ENCODE measurements around the gene PTPRN2. TPM values are rescaled to one million over a fixed set of nuclear protein-coding genes. Genes with fewer than 3 reads are reported as not detected.

PTPRN2 gene
- total RNA-seq, 2 experiments from 2014 or later: 0.70 TPM; not detected in 1

DNA sequence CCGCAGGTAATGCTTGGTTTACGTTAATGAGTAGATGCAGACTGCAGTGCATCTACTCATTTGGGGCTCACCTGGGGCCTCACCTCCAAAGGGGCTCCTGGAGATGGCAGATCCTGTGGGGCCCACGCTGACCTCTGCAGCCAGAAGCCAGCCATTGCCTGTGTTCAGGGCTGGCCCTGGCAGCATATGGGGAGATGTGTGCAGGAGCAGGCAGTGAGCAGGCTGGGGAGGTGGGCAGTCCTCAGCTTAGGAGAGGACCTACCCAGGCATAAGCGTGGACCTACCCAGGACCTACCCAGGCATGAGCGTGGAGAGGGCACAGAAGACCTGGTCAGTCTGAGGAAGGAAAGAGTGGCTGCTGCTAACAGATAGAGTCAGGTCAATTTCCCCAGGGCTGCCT lies 178.5 kb downstream of the PTPRN2 start:
- Histone ChIP-seq H3K79me2 (ENCODE audit: insufficient read depth, low read depth, low read length) (no peaks in the 10 kb centered on the region), H3K9me3 (ENCODE audit: low read length) (no peaks in the 10 kb centered on the region), H2AFZ (ENCODE audit: low read length) (no peak overlapping the region), H4K20me1 (ENCODE audit: insufficient read depth, low read length) (no peaks in the 10 kb centered on the region), H3K27ac (ENCODE audit: low read depth, low read length, poor library complexity, severe bottlenecking) (no peak overlapping the region), H3K4me1 (ENCODE audit: insufficient read depth, low read length, poor library complexity, severe bottlenecking) (no peaks in the 10 kb centered on the region), H3K4me3 (ENCODE audit: low read depth, low read length, poor library complexity, severe bottlenecking) (no peak overlapping the region), H3K36me3 (ENCODE audit: insufficient read depth, low read length) (no peaks in the 10 kb centered on the region), H3K9me2 (ENCODE audit: insufficient read depth, low read length) (no peaks in the 10 kb centered on the region), H3K4me2 (ENCODE audit: low read length) (no peak overlapping the region)
- ChIA-PET POLR2A (no interaction called here), CTCF (ENCODE audit: unreplicated experiment) (no interaction called here)
- intact Hi-C loops (cut with micrococcal nuclease; ENCODE audit: unreplicated experiment): no loop called here
- no peak for DNase-seq (ENCODE audit: low spot score)
- TF ChIP-seq EZH2phosphoT487 (IDR thresholded peaks at IDR 0.05; ENCODE audit: borderline replicate concordance, low read depth, low read length): no peak
- TF ChIP-seq, protein P1, sequence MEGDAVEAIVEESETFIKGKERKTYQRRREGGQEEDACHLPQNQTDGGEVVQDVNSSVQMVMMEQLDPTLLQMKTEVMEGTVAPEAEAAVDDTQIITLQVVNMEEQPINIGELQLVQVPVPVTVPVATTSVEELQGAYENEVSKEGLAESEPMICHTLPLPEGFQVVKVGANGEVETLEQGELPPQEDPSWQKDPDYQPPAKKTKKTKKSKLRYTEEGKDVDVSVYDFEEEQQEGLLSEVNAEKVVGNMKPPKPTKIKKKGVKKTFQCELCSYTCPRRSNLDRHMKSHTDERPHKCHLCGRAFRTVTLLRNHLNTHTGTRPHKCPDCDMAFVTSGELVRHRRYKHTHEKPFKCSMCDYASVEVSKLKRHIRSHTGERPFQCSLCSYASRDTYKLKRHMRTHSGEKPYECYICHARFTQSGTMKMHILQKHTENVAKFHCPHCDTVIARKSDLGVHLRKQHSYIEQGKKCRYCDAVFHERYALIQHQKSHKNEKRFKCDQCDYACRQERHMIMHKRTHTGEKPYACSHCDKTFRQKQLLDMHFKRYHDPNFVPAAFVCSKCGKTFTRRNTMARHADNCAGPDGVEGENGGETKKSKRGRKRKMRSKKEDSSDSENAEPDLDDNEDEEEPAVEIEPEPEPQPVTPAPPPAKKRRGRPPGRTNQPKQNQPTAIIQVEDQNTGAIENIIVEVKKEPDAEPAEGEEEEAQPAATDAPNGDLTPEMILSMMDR (conservative IDR thresholded peaks at IDR 0.05; ENCODE audit: low read length): no peak
- no TSS peak for BruUV-seq (replicated peaks)

DNA sequence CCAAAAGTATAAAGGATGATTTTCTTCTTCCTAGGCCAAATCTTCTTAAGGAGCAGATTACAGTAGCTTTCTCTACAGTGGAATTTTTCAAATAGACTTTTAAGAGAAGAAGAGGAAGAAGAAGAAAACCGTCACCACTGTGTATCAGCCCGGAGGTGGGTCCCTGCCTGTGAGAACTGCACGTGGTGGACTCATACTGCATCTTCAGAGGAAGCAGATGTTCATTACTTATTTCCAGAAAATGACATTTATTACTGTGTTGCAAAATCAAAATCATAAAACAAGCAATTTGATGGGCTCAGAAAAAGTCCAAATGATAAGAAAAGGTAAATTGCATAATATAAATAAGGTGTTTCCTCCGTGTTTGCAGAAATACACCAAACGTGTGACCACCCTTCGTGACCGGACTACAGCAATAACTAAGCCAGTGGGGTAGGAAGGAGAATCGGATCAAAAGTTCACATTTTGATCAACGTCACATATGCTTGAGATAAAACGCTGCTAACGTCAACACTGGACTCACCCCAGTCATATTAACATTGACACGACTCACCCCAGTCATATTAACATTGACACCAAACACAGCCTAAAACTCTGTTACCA lies 179.2 kb downstream of the PTPRN2 start:
- Histone ChIP-seq H4K20me1 (ENCODE audit: insufficient read depth, low read length) (no peaks in the 10 kb centered on the region), H3K9me3 (ENCODE audit: low read length) (no peaks in the 10 kb centered on the region), H3K79me2 (ENCODE audit: insufficient read depth, low read depth, low read length) (no peaks in the 10 kb centered on the region), H3K4me3 (ENCODE audit: low read depth, low read length, poor library complexity, severe bottlenecking) (no peak overlapping the region), H3K36me3 (ENCODE audit: insufficient read depth, low read length) (no peaks in the 10 kb centered on the region), H2AFZ (ENCODE audit: low read length) (no peak overlapping the region), H3K4me2 (ENCODE audit: low read length) (no peak overlapping the region), H3K27ac (ENCODE audit: low read depth, low read length, poor library complexity, severe bottlenecking) (no peak overlapping the region), H3K4me1 (ENCODE audit: insufficient read depth, low read length, poor library complexity, severe bottlenecking) (no peaks in the 10 kb centered on the region), H3K9me2 (ENCODE audit: insufficient read depth, low read length) (no peaks in the 10 kb centered on the region)
- intact Hi-C loops (cut with micrococcal nuclease; ENCODE audit: unreplicated experiment): no loop called here
- BruUV-seq (replicated peaks): no TSS peak
- CTCF ChIA-PET (ENCODE audit: unreplicated experiment): no interaction called here
- TF ChIP-seq, protein P1 (conservative IDR thresholded peaks at IDR 0.05; ENCODE audit: low read length): no peak
- no peak for TF ChIP-seq EZH2phosphoT487 (IDR thresholded peaks at IDR 0.05; ENCODE audit: borderline replicate concordance, low read depth, low read length)
- DNase-seq (ENCODE audit: low spot score): no peak
- POLR2A ChIA-PET: interaction anchor here (0.6 kb wide), 1 partner anchor 493 kb away, joined by 3 read pairs; no protein-coding TSS in a partner anchor

DNA sequence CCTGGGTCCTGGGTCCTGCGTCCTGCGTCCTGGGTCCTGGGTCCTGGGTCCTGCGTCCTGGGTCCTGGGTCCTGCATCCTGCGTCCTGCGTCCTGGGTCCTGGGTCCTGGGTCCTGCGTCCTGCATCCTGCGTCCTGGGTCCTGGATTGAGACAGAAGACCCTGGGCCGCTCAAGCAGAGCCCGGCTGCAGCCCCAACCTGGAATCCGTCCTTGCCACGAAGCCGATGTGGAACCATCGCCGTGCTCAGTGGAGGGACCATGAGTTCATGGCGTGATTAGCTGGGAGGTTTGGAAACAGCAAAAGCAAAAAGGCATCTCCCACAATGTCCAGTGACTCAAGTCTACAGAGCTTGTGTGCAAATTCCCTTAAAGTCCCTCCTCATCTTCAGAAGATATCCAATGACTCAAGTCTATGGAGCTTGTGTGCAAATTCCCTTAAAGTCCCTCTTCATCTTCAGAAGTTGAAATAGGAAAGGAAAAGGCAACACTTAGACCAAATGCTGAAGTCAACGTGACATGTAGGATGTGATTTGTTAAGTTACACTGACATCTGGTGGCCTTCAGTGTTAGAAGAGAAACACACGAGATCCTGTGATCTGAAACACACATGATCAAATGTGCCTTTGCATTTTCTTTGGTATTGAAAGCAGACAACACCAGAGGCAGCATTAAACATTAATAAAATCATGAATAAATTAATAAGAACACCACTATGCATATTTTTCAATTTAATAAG lies 179.9 kb downstream of the PTPRN2 start:
- Histone ChIP-seq H3K27ac (ENCODE audit: low read depth, low read length, poor library complexity, severe bottlenecking) (no peak overlapping the region), H3K36me3 (ENCODE audit: insufficient read depth, low read length) (no peaks in the 10 kb centered on the region), H3K9me3 (ENCODE audit: low read length) (no peaks in the 10 kb centered on the region), H4K20me1 (ENCODE audit: insufficient read depth, low read length) (no peaks in the 10 kb centered on the region), H3K9me2 (ENCODE audit: insufficient read depth, low read length) (no peaks in the 10 kb centered on the region), H3K4me3 (ENCODE audit: low read depth, low read length, poor library complexity, severe bottlenecking) (no peak overlapping the region), H3K79me2 (ENCODE audit: insufficient read depth, low read depth, low read length) (no peaks in the 10 kb centered on the region), H3K4me2 (ENCODE audit: low read length) (no peak overlapping the region), H3K4me1 (ENCODE audit: insufficient read depth, low read length, poor library complexity, severe bottlenecking) (no peaks in the 10 kb centered on the region), H2AFZ (ENCODE audit: low read length) (no peak overlapping the region)
- CTCF ChIA-PET (ENCODE audit: unreplicated experiment): no interaction called here
- POLR2A ChIA-PET: interaction anchor here (0.6 kb wide), 1 partner anchor 494 kb away, joined by 3 read pairs; no protein-coding TSS in a partner anchor
- no peak for TF ChIP-seq EZH2phosphoT487 (IDR thresholded peaks at IDR 0.05; ENCODE audit: borderline replicate concordance, low read depth, low read length)
- TF ChIP-seq, protein P1 (conservative IDR thresholded peaks at IDR 0.05; ENCODE audit: low read length): peak; percentile 72
- no TSS peak for BruUV-seq (replicated peaks)
- intact Hi-C loops (cut with micrococcal nuclease; ENCODE audit: unreplicated experiment): no loop called here
- peak; percentile 30 for DNase-seq (ENCODE audit: low spot score)

All from OCI-LY7 (cell line).